GM12873 (cell line): ENCODE data around the gene PRKCB.

Experiments
- CTCF ChIP-seq: IDR thresholded peaks from 2 replicates; pipeline ENCODE4 v1.5.1; 2012; ENCODE audit warnings: low read depth, mild to moderate bottlenecking, moderate library complexity, low read length, control low read depth; ENCODE audit not compliant: insufficient read depth; ENCODE audit errors: missing control alignments

Gene PRKCB

GRCh38 chr16:23858542-23858941, 22.8 kb downstream of the PRKCB start:
- TF ChIP-seq CTCF: no peak

GRCh38 chr16:23859713-23860269, 24.0 kb downstream of the PRKCB start:
- TF ChIP-seq CTCF: no peak

DNA sequence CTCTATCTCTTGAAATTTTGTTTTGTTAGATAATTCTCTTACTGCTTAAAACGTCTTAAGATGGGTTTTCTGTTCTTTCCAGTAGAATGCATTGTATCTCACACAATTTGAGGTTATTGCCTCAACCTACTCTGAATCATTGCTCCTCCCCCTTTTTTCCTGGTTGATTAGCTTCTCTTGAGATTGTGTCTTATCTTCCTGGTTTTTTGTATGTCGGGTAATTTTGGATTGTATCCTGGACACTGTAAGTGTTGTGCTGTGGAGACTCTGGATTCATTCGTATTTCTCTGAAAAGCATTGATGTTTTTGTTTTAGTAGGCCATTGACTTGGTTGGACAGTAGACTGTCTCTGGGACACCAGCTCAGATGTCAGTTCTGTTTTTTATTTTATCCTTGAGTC, 26.1 kb downstream of the PRKCB start:
- TF ChIP-seq CTCF: no peak

DNA sequence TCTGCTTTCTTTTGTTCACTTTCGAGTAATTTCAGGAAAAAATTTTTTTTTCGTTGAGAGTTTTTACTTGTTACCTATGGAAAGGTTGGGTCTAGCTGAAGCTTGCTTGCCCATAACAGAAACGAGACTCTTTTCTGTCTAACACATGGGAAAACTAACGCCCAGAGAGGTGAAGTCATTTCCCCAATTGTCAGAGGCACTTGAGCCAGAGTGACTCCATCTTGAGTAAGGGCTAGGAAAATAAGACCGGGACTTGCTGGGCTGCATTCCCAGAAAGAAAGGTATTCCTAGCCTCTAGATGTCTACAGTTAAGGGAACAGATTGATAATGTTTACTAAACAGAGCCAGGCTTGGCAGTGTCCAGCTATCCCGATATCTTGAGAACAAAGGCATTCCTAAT, 26.8 kb downstream of the PRKCB start:
- TF ChIP-seq CTCF: no peak

DNA sequence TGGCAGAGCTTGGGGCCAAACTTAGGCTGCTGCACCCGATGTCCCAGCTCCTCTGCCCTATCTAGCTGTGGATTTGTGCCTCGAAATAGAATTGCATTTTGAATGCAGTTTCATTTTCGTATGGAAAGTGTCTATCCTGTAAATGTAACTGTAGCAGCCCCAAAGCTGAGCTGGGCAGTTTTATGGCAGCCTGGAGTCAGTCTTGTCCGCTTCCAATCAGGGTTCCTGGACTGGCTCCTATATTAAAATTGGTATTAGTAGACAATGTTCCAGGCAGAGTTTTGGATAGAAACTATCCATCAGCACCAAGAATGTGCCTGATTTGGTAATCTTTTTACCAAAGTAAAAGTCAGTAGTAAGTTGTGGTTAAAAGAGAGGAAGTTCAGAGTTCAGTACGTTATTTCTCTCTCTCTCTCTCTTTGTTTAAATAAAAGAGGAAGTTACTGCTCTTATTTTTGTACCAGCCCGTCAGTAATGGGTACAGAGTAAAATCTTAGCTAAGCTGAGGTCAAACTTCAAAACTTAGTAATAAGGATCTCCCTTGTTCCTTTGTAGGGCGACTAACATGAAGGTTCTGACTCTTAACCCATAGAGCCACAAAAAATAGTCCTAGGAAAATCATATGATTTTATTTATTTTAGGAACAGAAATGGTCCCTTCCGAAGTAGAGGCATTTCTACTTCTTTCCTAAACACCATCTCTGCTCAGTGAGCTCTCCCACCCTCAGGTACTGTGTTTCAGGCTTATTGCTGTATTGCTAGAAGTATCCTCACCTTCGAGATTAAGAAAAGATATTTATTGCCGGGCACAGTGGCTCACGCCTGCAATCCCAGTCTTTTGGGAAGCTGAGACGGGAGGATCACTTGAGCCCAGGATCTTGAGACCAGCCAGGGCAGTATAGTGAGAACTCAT, 28.0 kb downstream of the PRKCB start:
- TF ChIP-seq CTCF: no peak

DNA sequence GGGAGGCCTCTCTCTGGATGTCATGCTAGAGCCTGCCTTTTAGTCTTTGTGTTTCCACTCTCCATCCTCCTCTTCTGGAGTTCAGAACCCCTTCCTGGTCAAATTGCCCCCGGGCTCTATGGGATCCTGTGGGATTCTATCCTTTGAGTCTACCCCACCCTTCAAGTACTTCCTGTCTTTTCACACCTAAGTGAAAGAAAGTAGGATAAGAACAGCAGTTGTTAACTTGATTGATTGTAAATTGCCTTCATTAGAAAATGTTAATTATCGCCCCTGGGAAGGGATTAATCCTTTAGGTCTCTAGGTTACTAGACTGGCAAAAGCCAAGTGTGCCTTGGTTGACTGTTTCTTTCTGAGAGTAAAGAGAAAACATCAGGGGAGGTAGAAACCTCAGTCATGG, 30.1 kb downstream of the PRKCB start:
- no peak for TF ChIP-seq CTCF

- no peak for TF ChIP-seq CTCF
Measured at GRCh38 chr16:23866621-23867020, 30.8 kb downstream of the PRKCB start.
